GM12874 (cell line): ENCODE data around the gene GABARAP.

Experiments used
- CTCF ChIP-seq: IDR thresholded peaks from 2 replicates; pipeline ENCODE4 v1.5.1; 2011; ENCODE audit warnings: low read depth, mild to moderate bottlenecking, control low read depth, low read length, moderate library complexity; ENCODE audit not compliant: insufficient read depth

The GABARAP gene

DNA sequence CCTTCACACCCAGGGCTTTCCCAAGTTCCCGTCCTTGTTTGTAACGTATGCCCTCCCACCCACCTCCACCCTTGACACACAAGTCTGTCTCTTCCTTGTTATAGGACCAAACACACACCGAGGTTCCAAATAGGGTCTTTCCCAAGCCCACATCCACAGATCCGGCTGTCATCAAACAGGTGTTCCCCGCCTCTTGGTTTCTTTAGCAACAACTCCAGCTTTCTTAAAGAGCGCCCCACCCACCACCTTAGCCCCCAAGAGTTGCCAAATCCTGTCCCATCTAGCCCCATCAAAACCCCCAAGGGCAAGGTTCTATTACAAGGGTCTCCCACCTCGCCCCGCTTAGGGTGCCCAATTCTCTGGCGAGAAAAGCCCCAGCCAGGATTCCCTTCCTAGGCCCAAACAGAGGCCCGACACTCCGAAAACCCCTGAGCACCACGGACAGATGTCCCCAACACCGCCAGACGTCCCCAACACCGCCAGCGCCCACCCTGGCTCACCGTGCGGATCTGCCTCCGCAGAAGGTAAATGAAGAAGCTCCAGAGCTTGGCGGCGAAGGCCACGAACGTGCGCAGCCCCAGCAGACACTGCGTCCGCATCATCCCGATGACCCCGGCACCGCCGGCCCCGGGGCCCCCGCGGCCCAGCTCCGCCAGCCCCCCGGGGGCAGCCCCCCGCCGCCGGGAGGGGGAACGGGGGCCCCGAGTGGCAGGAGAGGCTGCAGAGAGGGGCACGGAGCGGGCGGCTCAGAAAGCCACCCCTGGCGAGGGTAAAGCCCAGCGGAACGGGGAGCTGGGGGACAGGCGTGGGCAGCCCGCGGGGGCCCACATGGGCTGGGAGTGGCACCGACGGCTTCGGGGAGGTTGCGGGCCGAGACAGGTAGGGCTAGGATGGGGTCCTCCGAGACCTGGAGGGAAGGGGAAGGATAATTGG, 8.7 kb upstream of the GABARAP start:
- TF ChIP-seq CTCF, result no peak

DNA sequence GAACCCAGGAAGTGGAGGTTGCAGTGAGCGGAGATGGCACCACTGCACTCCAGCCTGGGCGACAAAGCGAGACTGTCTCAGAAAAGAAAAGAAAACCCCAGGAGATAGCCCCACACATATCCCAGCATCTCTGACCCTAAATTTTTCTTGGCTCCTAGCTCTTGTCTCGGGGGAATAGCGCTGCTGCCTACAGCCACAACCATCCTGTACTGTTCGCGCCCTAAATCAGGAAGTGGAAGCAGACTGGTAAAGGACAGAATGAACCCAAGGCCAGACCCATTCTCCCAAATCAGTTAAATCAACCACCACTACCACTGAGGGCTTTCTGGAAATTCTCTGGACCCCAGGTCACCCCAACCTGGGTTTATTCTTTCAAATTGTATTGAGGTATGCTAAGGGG, 7.6 kb upstream of the GABARAP start:
- TF ChIP-seq CTCF, result no peak

- TF ChIP-seq CTCF, result no peak
Observed at GRCh38 chr17:7249214-7249613, 7.0 kb upstream of the GABARAP start.

- TF ChIP-seq CTCF, result no peak
Observed at GRCh38 chr17:7248796-7249195, 6.5 kb upstream of the GABARAP start.

DNA sequence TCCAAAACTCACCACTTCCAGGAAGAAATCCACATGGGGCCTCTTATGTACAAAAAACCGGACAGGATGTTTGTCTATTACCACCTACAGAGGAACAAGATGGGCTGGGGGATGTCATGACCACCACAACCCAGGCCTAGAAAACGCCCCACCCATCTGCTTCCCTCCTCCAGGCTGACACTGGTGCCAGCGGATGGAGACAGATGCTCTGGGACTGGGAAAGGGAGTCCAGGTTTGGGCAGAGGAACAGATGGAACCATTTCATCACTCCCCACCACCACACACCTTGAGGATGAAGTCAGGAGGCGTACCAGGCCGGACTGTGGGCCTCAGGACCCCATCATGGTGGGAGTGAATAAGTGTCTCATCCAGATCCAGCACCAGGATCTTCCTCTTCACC, 4.5 kb upstream of the GABARAP start:
- no peak for TF ChIP-seq CTCF

- no peak for TF ChIP-seq CTCF
Observed at GRCh38 chr17:7243453-7243729, 1.1 kb upstream of the GABARAP start.

- TF ChIP-seq CTCF, result no peak
Observed at GRCh38 chr17:7242717-7243452, 636 bp upstream of the GABARAP start.
